ENCODE data around the gene SMDT1.

DNA sequence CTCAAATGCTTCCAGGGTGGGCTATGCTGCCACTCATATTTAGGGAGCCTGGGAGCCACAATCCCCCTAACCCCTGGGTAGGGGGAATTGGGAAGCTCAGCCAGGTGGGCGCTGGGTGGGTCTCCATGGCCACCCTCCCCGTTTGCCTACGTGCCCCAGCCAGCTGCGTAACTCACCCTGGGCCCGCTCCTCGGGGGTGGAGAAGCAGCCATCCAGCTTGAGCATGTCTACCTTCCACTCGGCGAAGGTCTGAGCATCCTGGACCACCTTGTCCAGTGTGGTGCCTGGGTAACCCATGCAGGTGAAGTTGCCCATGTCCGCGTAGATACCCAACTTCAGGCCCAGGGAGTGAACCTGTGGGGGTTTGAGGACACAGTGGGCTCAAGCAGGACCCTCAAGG is 12.6 kb upstream of the SMDT1 start:
- TF ChIP-seq, protein P1, sequence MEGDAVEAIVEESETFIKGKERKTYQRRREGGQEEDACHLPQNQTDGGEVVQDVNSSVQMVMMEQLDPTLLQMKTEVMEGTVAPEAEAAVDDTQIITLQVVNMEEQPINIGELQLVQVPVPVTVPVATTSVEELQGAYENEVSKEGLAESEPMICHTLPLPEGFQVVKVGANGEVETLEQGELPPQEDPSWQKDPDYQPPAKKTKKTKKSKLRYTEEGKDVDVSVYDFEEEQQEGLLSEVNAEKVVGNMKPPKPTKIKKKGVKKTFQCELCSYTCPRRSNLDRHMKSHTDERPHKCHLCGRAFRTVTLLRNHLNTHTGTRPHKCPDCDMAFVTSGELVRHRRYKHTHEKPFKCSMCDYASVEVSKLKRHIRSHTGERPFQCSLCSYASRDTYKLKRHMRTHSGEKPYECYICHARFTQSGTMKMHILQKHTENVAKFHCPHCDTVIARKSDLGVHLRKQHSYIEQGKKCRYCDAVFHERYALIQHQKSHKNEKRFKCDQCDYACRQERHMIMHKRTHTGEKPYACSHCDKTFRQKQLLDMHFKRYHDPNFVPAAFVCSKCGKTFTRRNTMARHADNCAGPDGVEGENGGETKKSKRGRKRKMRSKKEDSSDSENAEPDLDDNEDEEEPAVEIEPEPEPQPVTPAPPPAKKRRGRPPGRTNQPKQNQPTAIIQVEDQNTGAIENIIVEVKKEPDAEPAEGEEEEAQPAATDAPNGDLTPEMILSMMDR (IDR thresholded peaks at IDR 0.05): no peak
- TF ChIP-seq RAD21 (conservative IDR thresholded peaks at IDR 0.05 in 1 of 2, IDR thresholded peaks at IDR 0.05 in 1 of 2) (no peak), POLR2AphosphoS2 (conservative IDR thresholded peaks at IDR 0.05; ENCODE audit: low read length) (no peak), EP300 (IDR thresholded peaks at IDR 0.05) (no peak), MYC (IDR thresholded peaks at IDR 0.05; ENCODE audit: borderline replicate concordance, low read length) (no peak), POLR2A (IDR thresholded peaks at IDR 0.05; ENCODE audit: low read length) (no peak), TP53 (CRISPR knock-in tag; IDR thresholded peaks at IDR 0.05) (no peak), ELK1 (IDR thresholded peaks at IDR 0.05; ENCODE audit: low read depth, low read length) (no peak), CEBPB (IDR thresholded peaks at IDR 0.05) (no peak), ZFP36 (IDR thresholded peaks at IDR 0.05; ENCODE audit: borderline replicate concordance, partially characterized antibody) (no peak), ZC3H11A (IDR thresholded peaks at IDR 0.05) (no peak), FOSL2 (IDR thresholded peaks at IDR 0.05) (no peak), FOSL2 (CRISPR knock-in tag; IDR thresholded peaks at IDR 0.05) (no peak), HMGXB4 (CRISPR knock-in tag; IDR thresholded peaks at IDR 0.05; ENCODE audit: borderline replicate concordance) (no peak)
- TF ChIP-seq, protein P2, sequence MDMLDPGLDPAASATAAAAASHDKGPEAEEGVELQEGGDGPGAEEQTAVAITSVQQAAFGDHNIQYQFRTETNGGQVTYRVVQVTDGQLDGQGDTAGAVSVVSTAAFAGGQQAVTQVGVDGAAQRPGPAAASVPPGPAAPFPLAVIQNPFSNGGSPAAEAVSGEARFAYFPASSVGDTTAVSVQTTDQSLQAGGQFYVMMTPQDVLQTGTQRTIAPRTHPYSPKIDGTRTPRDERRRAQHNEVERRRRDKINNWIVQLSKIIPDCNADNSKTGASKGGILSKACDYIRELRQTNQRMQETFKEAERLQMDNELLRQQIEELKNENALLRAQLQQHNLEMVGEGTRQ (IDR thresholded peaks at IDR 0.05): no peak
